Smooth muscle cell of the brain vasculature (primary cell): ENCODE data around the gene ATP6V1G3.
A peak's percentile ranks its signal among the peaks of the same experiment; 100 is the strongest.
"Not testable (repeated sequence)": the region's sequence is repeated elsewhere in the genome, so short reads cannot be mapped to it uniquely, and the experiment has no call there.

Experiments used
- DNase-seq: peaks from one replicate; pipeline ENCODE4 v3.0.0-alpha.2; 2012; ENCODE audit warnings: low read depth, low spot score

Gene ATP6V1G3

GRCh38 chr1:198542632-198543031 lies 2.2 kb upstream of the ATP6V1G3 start:
- DNase-seq: no peak

- no peak for DNase-seq
These were observed 1.3 kb upstream of the ATP6V1G3 start for GRCh38 chr1:198541737-198542136.

- DNase-seq: no peak
These were observed 1.7 kb downstream of the ATP6V1G3 start for GRCh38 chr1:198538579-198539364.

GRCh38 chr1:198535631-198536030 lies 4.8 kb downstream of the ATP6V1G3 start:
- no peak for DNase-seq

GRCh38 chr1:198534548-198535418 lies 5.7 kb downstream of the ATP6V1G3 start:
- DNase-seq: no peak

GRCh38 chr1:198531891-198532290 lies 8.6 kb downstream of the ATP6V1G3 start:
- no peak for DNase-seq

GRCh38 chr1:198530953-198531352 lies 9.5 kb downstream of the ATP6V1G3 start:
- no peak for DNase-seq

- DNase-seq: peak; percentile 62
These were observed 11.1 kb downstream of the ATP6V1G3 start for GRCh38 chr1:198529414-198529813.

GRCh38 chr1:198528364-198528763 lies 12.1 kb downstream of the ATP6V1G3 start:
- DNase-seq: no peak

GRCh38 chr1:198524556-198524955 lies 15.9 kb downstream of the ATP6V1G3 start:
- DNase-seq: no peak

- not testable (repeated sequence) for DNase-seq
These were observed 16.4 kb downstream of the ATP6V1G3 start for GRCh38 chr1:198524127-198524526.

- no peak for DNase-seq
These were observed 17.1 kb downstream of the ATP6V1G3 start for GRCh38 chr1:198523182-198523950.

GRCh38 chr1:198520524-198521254 lies 19.8 kb downstream of the ATP6V1G3 start:
- no peak for DNase-seq

- no peak for DNase-seq
These were observed 20.6 kb downstream of the ATP6V1G3 start for GRCh38 chr1:198519639-198520501.

GRCh38 chr1:198517623-198518199 lies 22.8 kb downstream of the ATP6V1G3 start:
- DNase-seq: no peak

- DNase-seq: no peak
These were observed 40.4 kb downstream of the ATP6V1G3 start for GRCh38 chr1:198500096-198500495.

- no peak for DNase-seq
These were observed 40.9 kb downstream of the ATP6V1G3 start for GRCh38 chr1:198499588-198499987.

- no peak for DNase-seq
These were observed 41.6 kb downstream of the ATP6V1G3 start for GRCh38 chr1:198498881-198499280.

GRCh38 chr1:198498103-198498385 lies 42.4 kb downstream of the ATP6V1G3 start:
- no peak for DNase-seq
